ENCODE data around the gene FPR1.

The FPR1 gene

DNA sequence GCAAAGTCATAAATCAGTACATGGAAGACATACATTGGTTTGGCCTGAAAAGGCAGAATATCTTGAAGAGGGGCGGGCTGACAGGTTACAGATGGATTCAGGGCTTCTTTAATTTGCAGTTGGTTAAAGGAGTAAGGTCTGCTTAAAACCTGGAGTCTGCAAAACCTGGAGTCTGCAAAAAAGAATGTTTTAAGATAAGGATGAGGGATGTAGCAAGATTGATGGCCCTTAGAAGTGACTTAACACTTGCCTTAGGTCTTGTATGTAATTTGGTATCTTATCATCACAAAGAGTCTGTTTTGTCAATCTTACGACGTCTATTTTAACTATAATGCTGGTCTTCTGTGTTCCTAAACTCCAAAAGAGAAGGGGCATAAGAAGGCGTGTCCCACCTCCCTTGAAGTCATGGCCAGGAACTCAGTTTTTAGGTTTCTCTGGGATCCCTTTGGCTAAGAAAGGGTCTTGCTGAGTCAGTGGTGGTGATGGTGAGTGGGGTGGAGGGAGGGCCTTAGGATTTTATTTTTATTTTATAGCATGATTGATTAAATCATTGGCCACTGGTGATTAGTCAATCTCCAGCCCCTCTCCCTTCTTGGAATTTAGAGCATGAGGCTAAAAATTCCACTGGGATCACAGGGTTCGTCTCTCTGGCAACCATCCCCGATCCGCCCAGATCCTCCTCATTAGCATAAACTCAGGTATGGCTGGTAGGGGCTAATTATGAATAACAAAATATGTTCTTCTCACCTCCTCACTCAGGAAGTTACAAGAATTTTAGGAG, 17.7 kb downstream of the FPR1 start:
- DNase-seq: no peak

DNA sequence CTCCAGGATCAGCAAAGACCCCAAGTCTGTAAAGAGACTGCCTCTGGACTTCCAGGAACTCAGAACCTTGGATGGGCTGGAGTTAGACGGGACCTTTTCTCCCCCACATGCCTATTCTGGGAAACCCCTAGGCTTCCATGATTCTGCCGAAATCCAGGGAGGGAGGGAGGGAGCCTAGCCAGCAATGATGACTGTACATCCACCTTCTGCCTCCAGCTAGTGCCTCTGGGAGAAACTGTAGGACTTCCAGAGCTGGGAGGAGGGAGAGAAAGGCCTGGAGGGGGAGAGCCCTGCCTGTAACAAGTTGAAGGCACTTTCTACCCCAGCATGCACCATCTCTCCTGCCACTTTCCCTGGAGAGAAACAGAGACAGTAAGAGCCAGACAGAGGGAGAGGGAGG, 21.9 kb downstream of the FPR1 start:
- DNase-seq: no peak

- no peak for DNase-seq
Measured at GRCh38 chr19:51727349-51727880, 24.3 kb downstream of the FPR1 start.

DNA sequence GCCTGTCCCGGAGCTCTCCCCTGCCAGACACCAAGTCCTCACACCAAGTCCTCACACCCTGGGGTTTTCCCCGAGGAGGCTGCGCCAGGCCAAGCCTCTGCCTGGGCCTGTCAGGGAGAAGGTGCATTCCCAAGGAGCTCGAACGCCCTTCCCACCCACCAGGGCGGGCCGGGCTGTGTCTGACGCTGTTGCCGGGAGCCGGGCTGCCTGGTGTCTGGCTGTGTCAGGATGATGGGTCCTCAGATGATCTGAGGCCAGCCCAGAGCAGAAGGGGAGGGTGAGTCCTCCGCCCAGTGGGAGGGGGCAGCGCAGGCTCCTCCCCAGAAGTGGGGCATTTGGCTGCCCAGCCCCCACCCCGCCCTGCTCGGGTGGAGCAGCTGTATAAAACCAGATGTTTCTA, 25.6 kb downstream of the FPR1 start:
- DNase-seq: no peak

DNA sequence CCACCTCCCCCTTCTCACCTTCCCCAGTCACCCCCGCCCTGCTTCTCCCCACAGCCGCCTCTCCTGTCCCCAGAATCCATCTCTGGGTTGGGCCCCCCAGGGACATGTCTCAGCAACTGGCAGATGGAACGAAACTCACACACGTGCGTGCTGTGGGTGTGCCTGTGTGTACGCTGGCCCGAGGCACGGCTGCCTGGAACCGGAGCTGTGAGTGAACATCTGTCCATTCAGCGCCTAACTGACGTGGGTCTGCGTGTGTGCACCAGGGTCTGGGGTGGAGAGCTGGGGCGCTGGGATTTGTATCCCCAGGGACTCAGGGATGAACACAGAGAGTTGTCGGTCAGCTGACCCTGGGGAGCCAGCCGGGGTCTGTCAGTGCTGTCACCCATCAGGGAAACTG, 27.1 kb downstream of the FPR1 start:
- DNase-seq: peak in 1 of 3 experiments; percentile 3

GRCh38 chr19:51722492-51722891, 29.2 kb downstream of the FPR1 start:
- DNase-seq: no peak

DNA sequence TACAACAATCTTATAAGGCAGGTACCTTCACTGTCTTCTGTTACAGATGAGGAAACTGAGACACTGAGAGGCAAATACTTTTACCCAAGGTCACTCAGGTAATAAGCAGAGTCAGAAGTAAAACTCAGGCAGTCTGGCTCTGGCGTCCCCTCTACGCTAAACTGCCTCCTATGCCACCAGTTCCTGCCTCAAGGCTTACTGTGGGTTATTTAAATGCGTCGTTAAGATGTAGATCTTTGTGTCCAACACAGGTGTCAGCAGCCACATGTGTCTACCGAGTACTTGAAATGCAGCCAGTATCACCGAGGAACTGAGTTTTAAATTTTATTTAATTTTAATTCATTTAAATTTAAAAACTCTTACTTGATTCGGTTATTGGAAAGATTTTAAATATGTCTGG, 29.8 kb downstream of the FPR1 start:
- no peak for DNase-seq

DNA sequence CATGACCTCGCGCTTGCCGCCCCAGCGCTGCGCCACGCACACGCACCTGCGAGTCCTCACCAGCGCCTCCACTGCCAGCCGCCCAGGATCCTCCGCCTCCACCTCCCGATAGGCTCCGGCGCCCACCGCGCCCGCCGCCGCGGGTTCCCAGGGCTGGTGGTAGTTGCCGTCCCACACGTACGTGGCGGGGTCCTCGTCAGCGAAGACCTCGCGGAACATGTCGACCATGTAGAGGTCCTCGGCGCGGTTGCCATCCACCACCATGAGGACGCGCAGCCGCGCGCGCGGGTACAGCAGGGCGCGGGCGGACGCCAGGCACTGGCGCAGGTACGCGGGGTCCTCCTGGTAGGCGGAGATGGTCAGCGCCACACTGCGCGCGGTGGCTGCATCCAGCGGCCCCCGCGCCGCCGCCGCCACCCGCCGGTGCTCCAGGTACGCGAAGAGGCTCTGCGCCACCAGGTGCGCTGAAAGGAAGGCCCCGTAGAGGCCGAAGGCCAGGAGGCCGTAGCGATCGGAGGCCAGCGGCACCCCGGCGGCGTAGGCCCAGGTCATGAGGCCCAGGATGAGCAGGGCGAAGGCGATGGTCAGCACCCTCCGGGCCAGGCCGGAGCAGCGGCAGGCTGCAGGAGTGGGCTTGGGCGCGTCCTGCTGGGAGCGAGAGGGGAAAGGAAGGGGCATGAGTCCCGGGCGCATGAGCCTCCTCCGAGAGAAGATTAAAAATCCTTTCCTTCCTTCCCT, 32.3 kb downstream of the FPR1 start:
- DNase-seq: no peak

- no peak for DNase-seq
Measured at GRCh38 chr19:51716925-51717324, 34.8 kb downstream of the FPR1 start.

DNA sequence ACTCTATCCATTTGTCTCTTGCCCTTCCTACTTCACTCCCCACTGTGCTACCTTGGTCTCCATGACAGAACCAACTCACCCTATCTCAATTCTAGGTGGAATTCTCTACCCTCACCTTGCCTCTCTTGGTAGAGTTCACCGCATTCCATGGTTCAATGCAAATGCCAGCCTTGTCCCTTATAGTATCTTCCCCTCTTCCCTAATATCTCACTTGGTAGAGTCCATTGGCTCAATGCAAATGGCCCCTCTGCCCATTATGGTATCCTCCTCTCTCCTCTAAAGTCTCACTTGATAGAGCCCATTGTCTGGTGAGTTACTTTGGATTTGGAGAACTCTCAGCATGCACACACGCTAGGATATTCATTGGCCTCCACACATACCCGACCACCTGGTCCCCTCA, 35.8 kb downstream of the FPR1 start:
- DNase-seq: no peak

GRCh38 chr19:51714848-51715247, 36.8 kb downstream of the FPR1 start:
- DNase-seq: no peak

DNA sequence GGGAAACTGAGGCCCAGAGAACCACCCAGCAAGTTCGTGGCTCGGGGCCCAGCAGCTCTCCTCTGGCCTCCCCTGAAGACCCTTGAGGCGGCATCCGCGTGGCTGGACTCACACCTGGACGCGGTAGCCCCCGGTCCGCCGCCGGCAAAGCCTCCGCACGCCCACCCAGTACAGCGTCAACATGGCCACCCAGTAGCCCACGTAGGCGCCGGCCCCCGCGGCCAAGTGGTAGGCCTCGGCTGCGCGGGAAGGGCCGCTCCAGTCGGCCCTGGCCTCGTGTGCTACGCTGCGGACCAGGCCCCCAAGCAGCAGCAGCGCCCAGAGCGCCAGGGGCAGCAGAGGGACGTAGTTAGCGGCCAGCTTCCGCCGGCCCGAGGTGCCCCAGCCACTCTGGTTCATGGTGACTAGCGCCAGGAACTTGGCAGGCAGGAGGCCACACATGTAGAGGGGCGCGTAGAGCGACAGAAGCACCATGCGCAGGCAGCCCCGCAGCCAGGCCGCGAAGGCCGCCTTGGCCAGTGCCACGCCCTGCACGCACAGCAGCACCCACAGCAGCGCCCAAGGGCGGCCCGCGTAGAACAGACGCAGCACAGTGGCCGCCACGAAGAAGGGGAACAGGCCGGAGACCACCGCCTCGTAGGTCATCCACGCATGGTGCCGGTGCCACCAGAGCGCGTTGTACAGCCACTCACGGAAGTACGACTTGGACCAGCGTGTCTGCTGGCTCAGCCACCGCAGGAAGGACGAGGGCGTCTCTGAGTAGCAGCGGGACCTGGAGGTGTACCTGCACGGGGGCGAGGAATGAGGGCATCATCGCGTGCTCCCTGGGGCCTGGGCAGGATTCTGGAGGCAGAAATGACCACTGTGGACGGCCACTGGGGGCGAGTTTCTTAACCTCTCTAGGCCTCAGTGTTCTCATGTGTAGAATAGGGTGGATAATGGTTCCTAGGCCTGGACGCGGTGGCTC, 38.1 kb downstream of the FPR1 start:
- no peak for DNase-seq

DNA sequence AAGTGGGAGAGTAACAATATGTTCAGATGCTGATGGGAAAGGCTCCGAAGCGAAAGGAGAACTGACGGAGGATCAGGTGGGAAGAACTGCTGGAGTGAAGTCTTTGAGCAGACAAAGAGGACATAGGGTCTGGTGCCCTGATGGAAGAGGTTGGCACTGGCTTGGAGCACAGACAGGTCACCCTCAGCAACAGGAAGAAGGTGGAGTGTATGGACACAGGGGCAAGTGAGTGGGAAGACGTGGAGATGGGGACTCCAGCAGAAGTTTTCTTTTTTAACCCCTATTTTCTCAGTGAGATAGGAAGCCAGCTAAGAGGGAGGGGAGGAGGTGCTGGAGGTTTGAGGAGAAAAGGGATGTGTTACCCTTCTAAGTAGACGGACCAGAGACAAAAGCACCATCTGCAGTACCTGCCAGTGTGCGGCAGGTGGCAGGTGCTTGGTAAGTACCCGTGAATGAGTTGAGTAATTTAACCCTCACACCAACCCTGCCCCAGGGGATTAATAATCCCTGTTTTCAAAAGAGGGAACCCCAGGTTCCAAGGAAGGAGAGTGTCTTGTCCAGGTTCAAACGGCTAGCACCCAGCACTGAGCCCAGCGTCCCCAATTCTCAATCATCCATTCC, 39.1 kb downstream of the FPR1 start:
- DNase-seq: peak in 2 of 3 experiments; percentile 16 to 50

DNA sequence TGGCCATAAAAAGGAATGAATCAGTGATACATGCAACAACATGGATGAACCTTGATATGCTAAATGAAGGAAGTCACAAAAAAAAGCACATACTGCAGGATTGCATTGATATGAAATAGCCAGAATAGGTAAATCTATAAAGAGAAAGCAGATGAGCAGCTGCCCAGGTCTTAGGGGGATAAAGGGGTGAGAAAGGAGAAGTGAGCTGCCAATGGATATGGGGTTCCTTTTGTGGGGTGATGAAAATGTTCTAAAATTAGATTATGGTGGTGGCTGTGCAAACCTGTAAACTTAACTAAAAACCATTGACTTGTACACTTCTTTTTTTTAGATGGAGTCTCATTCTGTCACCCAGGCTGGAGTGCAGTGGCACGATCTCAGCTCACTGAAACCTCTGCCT, 40.0 kb downstream of the FPR1 start:
- no peak for DNase-seq

- DNase-seq: no peak
Measured at GRCh38 chr19:51710163-51710562, 41.5 kb downstream of the FPR1 start.

GRCh38 chr19:51709575-51709974, 42.1 kb downstream of the FPR1 start:
- DNase-seq: no peak

- no peak for DNase-seq
Measured at GRCh38 chr19:51708811-51709210, 42.9 kb downstream of the FPR1 start.

GRCh38 chr19:51706885-51707284, 44.8 kb downstream of the FPR1 start:
- no peak for DNase-seq

- DNase-seq: no peak
Measured at GRCh38 chr19:51706296-51706695, 45.4 kb downstream of the FPR1 start.

DNA sequence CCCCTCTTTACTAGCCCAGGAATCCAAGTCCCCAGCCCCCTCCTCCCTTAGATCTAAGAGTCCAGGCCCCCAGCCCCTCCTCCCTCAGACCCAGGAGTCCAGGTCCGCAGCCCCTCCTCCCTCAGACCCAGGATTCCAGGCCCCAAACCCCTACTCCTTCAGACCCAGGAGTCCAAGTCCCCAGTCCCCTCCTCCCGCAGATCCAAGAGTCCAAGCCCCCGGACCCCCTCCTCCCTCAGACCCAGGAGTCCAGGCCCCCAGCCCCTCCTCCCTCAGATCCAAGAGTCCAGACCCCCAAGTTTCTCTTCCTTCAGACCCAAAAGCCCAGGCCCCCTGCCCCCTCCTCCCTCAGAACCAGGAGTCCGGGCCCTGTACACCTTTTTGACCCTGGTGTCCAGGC, 47.1 kb downstream of the FPR1 start:
- DNase-seq: no peak

- DNase-seq: peak in 1 of 3 experiments; percentile 37
Measured at GRCh38 chr19:51703575-51704515, 47.8 kb downstream of the FPR1 start.

Measured in NCI-H1417 (cell line).